OCI-LY1 (cell line): Measurements from ENCODE around the gene MEIS1.

Experiments used
- CTCF ChIP-seq: fragments of 200-600 bp; sonication (generic), shearing (Covaris generic); IDR thresholded peaks from 2 replicates; pipeline ENCODE4 v1.5.1; 2017; ENCODE audit warnings: mild to moderate bottlenecking, antibody characterized with exemption, low read length, moderate library complexity, mixed read lengths
- EZH2 ChIP-seq: fragments of 200-600 bp; sonication (generic), shearing (Covaris generic); IDR thresholded peaks from 2 replicates; pipeline ENCODE4 v1.8.0; 2017; ENCODE audit warnings: borderline replicate concordance, mixed run types, mild to moderate bottlenecking, antibody characterized with exemption, low read length, moderate library complexity, mixed read lengths

DNA sequence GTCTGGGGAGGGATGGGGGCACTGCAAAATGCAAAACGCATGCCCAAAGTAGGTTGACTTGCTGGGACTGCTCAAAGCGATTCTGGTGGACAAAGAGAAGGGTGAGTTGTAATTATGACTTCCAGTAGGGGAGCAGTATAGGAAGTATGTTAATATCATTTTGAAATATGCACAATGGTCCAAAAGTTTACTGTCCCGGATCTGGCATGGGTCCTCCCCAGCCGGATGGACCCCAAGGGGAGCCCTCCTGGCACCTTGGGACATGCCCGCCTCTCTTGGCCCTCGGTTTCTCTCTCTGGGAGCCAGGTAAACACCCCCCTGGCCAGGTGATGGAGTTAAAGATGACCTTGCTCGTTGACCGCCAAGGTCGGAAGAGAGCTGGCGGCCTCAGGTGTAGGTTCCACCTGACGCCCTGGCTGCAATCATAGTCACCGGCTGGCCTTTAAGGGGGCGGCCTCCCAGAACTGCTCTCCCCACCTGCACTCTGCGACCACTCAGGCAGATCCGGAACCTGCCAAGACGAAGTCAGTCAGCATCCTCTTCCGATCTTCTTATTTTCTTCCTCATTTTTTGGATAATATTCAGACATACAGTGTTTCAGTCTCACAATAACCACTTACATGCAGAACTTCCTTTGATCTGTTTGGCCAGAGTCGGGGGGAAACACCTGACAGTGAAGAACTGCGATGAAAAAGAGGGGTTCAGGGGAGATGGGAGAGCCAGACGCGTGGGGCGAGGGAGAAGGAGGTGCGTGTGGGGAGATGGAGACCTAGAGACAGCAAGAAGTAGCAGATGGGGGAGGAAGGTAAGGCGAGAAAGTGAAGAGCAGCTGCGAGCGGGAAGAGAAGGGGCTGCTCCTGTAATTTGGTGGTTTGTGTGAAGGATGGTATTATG lies 148.3 kb downstream of the MEIS1 start:
- TF ChIP-seq CTCF (no peak), EZH2 (no peak)
